Liver (tissue), 9 donors: Measurements from ENCODE around the gene ZNF224. TPM values are rescaled to one million over a fixed set of nuclear protein-coding genes. Genes with fewer than 3 reads are reported as not detected.
A peak's percentile ranks its signal among the peaks of the same experiment; 100 is the strongest.

ENCODE experiments used
- DNase-seq: peaks from one replicate; pipeline ENCODE4 v3.0.0-alpha.2; 2017; ENCODE audit warnings: low spot score
- H3K27ac ChIP-seq, 2 donors: one replicate each; pipeline ENCODE4 v1.7.0; 2013; ENCODE audit warnings: inconsistent platforms in 2 of 2, low read length in 2 of 2, control low read depth in 1 of 2, low read depth in 1 of 2, mild to moderate bottlenecking in 1 of 2
- H3K27me3 ChIP-seq, 4 donors: one replicate each; pipeline versions ENCODE4 v1.6.1 to v1.7.0; 2013; ENCODE audit warnings: low read length in 3 of 4, inconsistent platforms in 1 of 4, mild to moderate bottlenecking in 1 of 4, moderate library complexity in 1 of 4; ENCODE audit not compliant: control insufficient read depth in 4 of 4, insufficient read depth in 4 of 4
- H3K36me3 ChIP-seq, 4 donors: one replicate each; pipeline versions ENCODE4 v1.6.1 to v1.7.0; 2013; ENCODE audit warnings: low read length in 3 of 4, mild to moderate bottlenecking in 3 of 4, low read depth in 1 of 4, moderate library complexity in 1 of 4; ENCODE audit not compliant: control insufficient read depth in 4 of 4, insufficient read depth in 3 of 4
- H3K4me1 ChIP-seq, 4 donors: one replicate each; pipeline versions ENCODE4 v1.6.1 to v1.7.0; 2013; ENCODE audit warnings: low read length in 3 of 4, mild to moderate bottlenecking in 3 of 4, moderate library complexity in 1 of 4; ENCODE audit not compliant: control insufficient read depth in 4 of 4, insufficient read depth in 4 of 4
- H3K4me3 ChIP-seq, 3 donors: one replicate each; pipeline versions ENCODE4 v1.6.1 to v1.7.0; 2013; ENCODE audit warnings: low read length in 3 of 3, control low read depth in 1 of 3, low read depth in 1 of 3, mild to moderate bottlenecking in 1 of 3
- H3K9ac ChIP-seq, 2 donors: one replicate each; pipeline ENCODE4 v1.7.0; 2013; ENCODE audit warnings: low read length in 2 of 2, mild to moderate bottlenecking in 2 of 2, moderate library complexity in 2 of 2, control low read depth in 1 of 2, low read depth in 1 of 2
- H3K9me3 ChIP-seq, 4 donors: one replicate each; pipeline versions ENCODE4 v1.6.1 to v1.7.0; 2013; ENCODE audit warnings: low read length in 3 of 4; ENCODE audit not compliant: control insufficient read depth in 4 of 4
- ATF3 ChIP-seq: IDR thresholded peaks from 2 replicates; pipeline ENCODE4 v1.6.1; 2016; ENCODE audit warnings: antibody characterized with exemption
- CTCF ChIP-seq: fragments of 150-350 bp; IDR thresholded peaks from 2 replicates; pipeline ENCODE4 v1.5.1; 2017; ENCODE audit warnings: improper control_type of control experiment, low read depth, low read length; ENCODE audit not compliant: missing input control
- EGR1 ChIP-seq, 2 donors: IDR thresholded peaks; 2 replicates each; pipeline ENCODE4 v1.6.1; 2016 to 2018; ENCODE audit warnings: antibody characterized with exemption in 2 of 2, low read depth in 2 of 2
- FOXA1 ChIP-seq: IDR thresholded peaks from 2 replicates; pipeline ENCODE4 v1.6.1; 2016; ENCODE audit warnings: antibody characterized with exemption
- FOXA2 ChIP-seq: IDR thresholded peaks from 2 replicates; pipeline ENCODE4 v1.6.1; 2016; ENCODE audit warnings: antibody characterized with exemption
- GABPA ChIP-seq, 2 donors: IDR thresholded peaks in 1 of 2; conservative IDR thresholded peaks in 1 of 2; 2 replicates each; pipeline ENCODE4 v1.6.1; 2016; ENCODE audit warnings: antibody characterized with exemption in 2 of 2, mild to moderate bottlenecking in 1 of 2, moderate library complexity in 1 of 2
- HNF4A ChIP-seq, 2 donors: conservative IDR thresholded peaks; 2 replicates each; pipeline ENCODE4 v1.6.1; 2016; ENCODE audit warnings: antibody characterized with exemption in 2 of 2, mild to moderate bottlenecking in 2 of 2
- HNF4G ChIP-seq: IDR thresholded peaks from 2 replicates; pipeline ENCODE4 v1.6.1; 2016; ENCODE audit warnings: antibody characterized with exemption
- JUND ChIP-seq, 2 donors: IDR thresholded peaks; 2 replicates each; pipeline ENCODE4 v1.6.1; 2016; ENCODE audit warnings: antibody characterized with exemption in 2 of 2
- MAX ChIP-seq: IDR thresholded peaks from 2 replicates; pipeline ENCODE4 v1.6.1; 2016; ENCODE audit warnings: antibody characterized with exemption
- NR2F2 ChIP-seq: IDR thresholded peaks from 2 replicates; pipeline ENCODE4 v1.6.1; 2016; ENCODE audit warnings: antibody characterized with exemption
- RAD21 ChIP-seq, 2 donors: IDR thresholded peaks; 2 replicates each; pipeline ENCODE4 v1.6.1; 2016; ENCODE audit warnings: antibody characterized with exemption in 2 of 2, mild to moderate bottlenecking in 2 of 2
- REST ChIP-seq: IDR thresholded peaks from 2 replicates; pipeline ENCODE4 v1.6.1; 2016; ENCODE audit warnings: antibody characterized with exemption, mild to moderate bottlenecking
- RXRA ChIP-seq, 2 donors: IDR thresholded peaks; 2 replicates each; pipeline ENCODE4 v1.6.1; 2017 to 2018; ENCODE audit warnings: antibody characterized with exemption in 2 of 2, mild to moderate bottlenecking in 1 of 2
- SP1 ChIP-seq: IDR thresholded peaks from 2 replicates; pipeline ENCODE4 v1.6.1; 2018; ENCODE audit warnings: antibody characterized with exemption, mild to moderate bottlenecking
- TAF1 ChIP-seq: conservative IDR thresholded peaks from 2 replicates; pipeline ENCODE4 v1.6.1; 2016; ENCODE audit warnings: antibody characterized with exemption, mild to moderate bottlenecking
- YY1 ChIP-seq: IDR thresholded peaks from 2 replicates; pipeline ENCODE4 v1.6.1; 2016; ENCODE audit warnings: antibody characterized with exemption, mild to moderate bottlenecking
- ZBTB33 ChIP-seq: IDR thresholded peaks from 2 replicates; pipeline ENCODE4 v1.6.1; 2016; ENCODE audit warnings: antibody characterized with exemption
- WGBS: extraction: QIAGEN DNeasy Blood & Tissue Kit; methylation state at CpG from one replicate; pipeline ENCODE4 v1.1.7; 2013; 5-methylcytosine and 5-hydroxymethylcytosine counted together
- polyA plus RNA-seq, 2 donors: library from polyadenylated mRNA; stranded (reverse) in 1 of 2; unstranded in 1 of 2; fragments of 200-250 nt in 1 of 2; fragments of >200 nt in 1 of 2; fragmentation: Nextera tagmentation in 1 of 2; extraction: Ambion mirVana in 1 of 2; gene quantifications; one replicate each; pipeline versions ENCODE4 v1.2.1 to v1.2.3, GENCODE V29; 2013 to 2015
- total RNA-seq, 2 donors: library from RNA; depleted of rRNA; stranded (reverse); fragments of >200 nt; gene quantifications; one replicate each; pipeline ENCODE4 v1.2.3, GENCODE V29; 2014
- donor health status: healthy.
- donor health status: healthy.
- donor health status: healthy.
- donor health status: healthy.
- donor health status: healthy.

ZNF224 gene
- total and polyA plus RNA-seq, 4 donors: 4.5 to 20.7 (median 14.9) TPM

- no peak for TF ChIP-seq FOXA2
- TF ChIP-seq TAF1: no peak
- TF ChIP-seq MAX: no peak
- TF ChIP-seq HNF4G: no peak
- TF ChIP-seq HNF4A (conservative IDR thresholded peaks at IDR 0.05): no peak
- no peak for TF ChIP-seq YY1
- TF ChIP-seq CTCF: no peak
- no peak for TF ChIP-seq NR2F2
- TF ChIP-seq GABPA (IDR thresholded peaks at IDR 0.05 in 1 of 2, conservative IDR thresholded peaks at IDR 0.05 in 1 of 2): no peak
- TF ChIP-seq SP1: no peak
- no peak for TF ChIP-seq ZBTB33
- no peak for TF ChIP-seq ATF3
- TF ChIP-seq JUND (IDR thresholded peaks at IDR 0.05): no peak
- no peak for TF ChIP-seq EGR1 (IDR thresholded peaks at IDR 0.05; ENCODE audit: low read depth in 2 of 2)
- no peak for TF ChIP-seq RXRA (IDR thresholded peaks at IDR 0.05)
- TF ChIP-seq FOXA1: no peak
- TF ChIP-seq RAD21 (IDR thresholded peaks at IDR 0.05): no peak
- TF ChIP-seq REST: no peak
- WGBS: 17% methylated on average over 17 of the region's 17 CpGs
- DNase-seq: no peak
- H3K27me3 ChIP-seq: no peaks in the 10 kb centered on the region
- no peak overlapping the region for H3K9ac ChIP-seq
- no peak overlapping the region for H3K27ac ChIP-seq
- peak overlapping the region; percentile 67 to 100 (median 100) for H3K4me3 ChIP-seq
- peaks cover under 1 to 19% (median 15%) of the 10 kb centered on the region in 4 donors for H3K36me3 ChIP-seq
- peaks cover 17 to 45% (median 29%) of the 10 kb centered on the region in 4 donors for H3K9me3 ChIP-seq
- peaks cover 2 to 18% (median 15%) of the 10 kb centered on the region in 4 donors for H3K4me1 ChIP-seq
Measured at GRCh38 chr19:44111910-44112463, 17.8 kb downstream of the ZNF224 start.
